Measurements from ENCODE around the gene MKS1. TPM values are rescaled to one million over a fixed set of nuclear protein-coding genes. Genes with fewer than 3 reads are reported as not detected.

The MKS1 gene
- total and polyA plus RNA-seq, 2 of the 8 experiments (the other 6 are each of a cell fraction or from before 2014, with no cell fraction given) = 12.0 to 21.7 TPM

DNA sequence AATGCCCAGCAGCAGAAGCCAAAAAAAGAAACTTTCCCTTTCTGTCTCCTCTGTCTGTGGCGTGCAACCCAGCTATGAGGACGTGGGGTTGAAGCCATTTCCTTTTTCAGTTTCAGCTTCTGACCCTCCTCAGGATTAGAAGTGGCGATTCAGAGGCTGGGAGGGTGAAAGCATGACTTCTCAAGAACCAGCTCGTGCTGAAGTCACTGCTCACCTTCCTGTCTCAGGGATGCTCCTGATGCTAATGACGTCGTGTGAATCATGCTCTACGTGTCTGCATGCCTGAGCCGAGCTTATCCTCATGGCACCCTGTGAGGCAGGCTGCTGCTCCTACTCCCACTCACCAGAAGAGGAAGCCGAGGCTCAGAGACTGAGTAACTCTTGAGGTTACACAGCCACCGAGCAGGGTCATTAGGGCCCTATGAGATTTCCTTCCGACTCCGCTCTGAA, 13.7 kb upstream of the MKS1 start:
- Histone ChIP-seq H2BK5ac (ENCODE audit: low read depth, low read length) (no peak overlapping the region), H2BK120ac (replicated peaks; ENCODE audit: low read depth, low read length) (no peak overlapping the region), H2AFZ (ENCODE audit: low read length) (peak overlapping the region; percentile 77; the same call in 1 of the 2 replicates), H3K14ac (ENCODE audit: insufficient read length) (no peak overlapping the region), H3K9ac (replicated peaks in 1 of 4; ENCODE audit: extremely low read depth in 1 of 4, low read depth in 3 of 4, low read length in 3 of 4) (no peak overlapping the region), H3K79me2 (ENCODE audit: control insufficient read depth in 1 of 2, insufficient read depth in 2 of 2, low read length in 2 of 2) (no peaks in the 10 kb centered on the region), H3K27me3 (replicated peaks in 1 of 4; ENCODE audit: control insufficient read depth in 3 of 4, extremely low read depth in 1 of 4, insufficient read depth in 3 of 4, low read length in 3 of 4) (peaks cover 0 to 10% (median 5%) of the 10 kb centered on the region in 4 experiments; a peak in 5 of 7 replicates), H3K4ac (replicated peaks; ENCODE audit: insufficient read length, low read depth, low read length) (no peak overlapping the region), H3K56ac (replicated peaks; ENCODE audit: insufficient read length, low read depth, low read length) (no peak overlapping the region), H3K4me1 (replicated peaks in 1 of 4; ENCODE audit: control insufficient read depth in 3 of 4, insufficient read depth in 4 of 4, low read length in 3 of 4) (peaks cover 0 to 4% (median 0%) of the 10 kb centered on the region in 4 experiments; a peak in 4 of 7 replicates), H2BK12ac (ENCODE audit: low read depth, low read length) (no peak overlapping the region), H2AK5ac (ENCODE audit: low read depth, low read length) (no peak overlapping the region), H4K8ac (ENCODE audit: extremely low read depth, insufficient read depth, low read length) (no peak overlapping the region), H3K27ac (ENCODE audit: low read depth, low read length) (no peak overlapping the region), H4K20me1 (replicated peaks in 1 of 2; ENCODE audit: control insufficient read depth in 1 of 2, insufficient read depth in 2 of 2, low read length in 2 of 2) (no peaks in the 10 kb centered on the region), H3K4me2 (ENCODE audit: insufficient read depth in 1 of 2, low read depth in 2 of 2, low read length in 2 of 2) (no peak overlapping the region), H4K91ac (replicated peaks; ENCODE audit: insufficient read length, low read length) (no peak overlapping the region), H3K23me2 (ENCODE audit: low read depth, low read length) (no peaks in the 10 kb centered on the region), H3K79me1 (ENCODE audit: low read depth, low read length) (no peaks in the 10 kb centered on the region), H3K18ac (ENCODE audit: extremely low read depth, low read length) (no peak overlapping the region), H2BK15ac (ENCODE audit: low read length) (no peak overlapping the region), H3K9me3 (ENCODE audit: insufficient read depth in 2 of 2, low read depth in 1 of 2, low read length in 1 of 2) (no peaks in the 10 kb centered on the region), H3K4me3 (ENCODE audit: extremely low read depth in 1 of 4, insufficient read depth in 2 of 4, low read depth in 3 of 4, low read length in 4 of 4) (no peak overlapping the region), H2BK20ac (ENCODE audit: low read length) (no peak overlapping the region), H3K23ac (ENCODE audit: insufficient read length) (no peak overlapping the region), H3K36me3 (ENCODE audit: control insufficient read depth in 2 of 4, insufficient read depth in 4 of 4, low read length in 3 of 4) (no peaks in the 10 kb centered on the region), H4K5ac (ENCODE audit: insufficient read length, low read depth, low read length) (no peak overlapping the region)
- 84% methylated on average over 12 of the region's 12 CpGs; no CpG with 5 or more reads in 1 of the 2 experiments for WGBS, 2 experiments (ENCODE audit: extremely low coverage in 1 of 2, insufficient coverage in 1 of 2, insufficient read length in 1 of 2, insufficient replicate concordance in 2 of 2, low coverage in 1 of 2, low lambda C conversion rate in 2 of 2, missing lambda C conversion rate in 1 of 2)
- ChIA-PET POLR2A (ENCODE audit: partially characterized antibody) (interaction anchor here (1.0 to 1.5 kb wide), 2 partner anchors 9 to 14 kb away, joined by 3 to 4 read pairs; no protein-coding TSS in a partner anchor), CTCF (ENCODE audit: partially characterized antibody) (interaction anchor here (0.6 to 1.5 kb wide), 8 partner anchors 16 to 76 kb away, joined by 3 to 5 read pairs (median 4); no protein-coding TSS in a partner anchor)
- DNase-seq (ENCODE audit: low read depth in 1 of 2, low spot score in 2 of 2) (no peak), FAIRE-seq (no peak)
- TF ChIP-seq EGR1 (IDR thresholded peaks at IDR 0.05; ENCODE audit: borderline replicate concordance, low read depth, low read length) (no peak), RAD21 (IDR thresholded peaks at IDR 0.05 in 1 of 2, conservative IDR thresholded peaks at IDR 0.05 in 1 of 2; ENCODE audit: low read depth in 2 of 2, low read length in 2 of 2) (no peak), NRF1 (IDR thresholded peaks at IDR 0.05; ENCODE audit: low read depth, low read length) (no peak), E2F6 (IDR thresholded peaks at IDR 0.05) (0 out of 2 replicates have a peak, but pooled peaks have one; percentile 40), ASH2L (IDR thresholded peaks at IDR 0.05; ENCODE audit: low read length) (no peak)
- TF ChIP-seq, protein P1, sequence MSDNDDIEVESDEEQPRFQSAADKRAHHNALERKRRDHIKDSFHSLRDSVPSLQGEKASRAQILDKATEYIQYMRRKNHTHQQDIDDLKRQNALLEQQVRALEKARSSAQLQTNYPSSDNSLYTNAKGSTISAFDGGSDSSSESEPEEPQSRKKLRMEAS (IDR thresholded peaks at IDR 0.05) = peak; percentile 65

All from H1 (cell line).